OCI-LY7 (cell line): ENCODE results near the gene NRIP1. TPM values are rescaled to one million over a fixed set of nuclear protein-coding genes. Genes with fewer than 3 reads are reported as not detected.

Experiments
- BruUV-seq: library from RNA; stranded (reverse); fragments of 400-500 nt; replicated peaks from 2 replicates; lab custom pipeline; 2021; lab: Mats Ljungman, UMichigan
- CTCF ChIA-PET: fragments of 300-600 bp; sonication (Branson Sonifier 250); formaldehyde crosslinking; loops from one replicate; lab custom pipeline; 2022; ENCODE audit warnings: antibody characterized with exemption; ENCODE audit not compliant: unreplicated experiment; lab: Charles Lee
- POLR2A ChIA-PET: fragments of 300-600 bp; sonication (Branson Sonifier 250); formaldehyde crosslinking; loops from one replicate; lab custom pipeline; 2022; ENCODE audit warnings: antibody characterized with exemption; lab: Charles Lee
- DNase-seq: peaks from one replicate; pipeline ENCODE4 v3.0.0-alpha.2; 2015; ENCODE audit warnings: low spot score
- H2AFZ ChIP-seq: fragments of 200-600 bp; sonication (generic), shearing (Covaris generic); 2 replicates; pipeline ENCODE4 v1.6.1; 2014; ENCODE audit warnings: mild to moderate bottlenecking, antibody characterized with exemption, low read length, moderate library complexity
- H3K27ac ChIP-seq: fragments of 200-600 bp; sonication (generic); 2 replicates; pipeline ENCODE4 v1.5.1; 2014; ENCODE audit warnings: mixed run types, low read depth, mild to moderate bottlenecking, moderate library complexity, low read length, inconsistent platforms; ENCODE audit not compliant: poor library complexity, severe bottlenecking
- H3K36me3 ChIP-seq: fragments of 200-600 bp; sonication (generic); 2 replicates; pipeline ENCODE4 v1.6.1; 2014; ENCODE audit warnings: mild to moderate bottlenecking, antibody characterized with exemption, low read length, moderate library complexity, mixed read lengths; ENCODE audit not compliant: insufficient read depth
- H3K4me1 ChIP-seq: fragments of 200-600 bp; sonication (generic); 2 replicates; pipeline ENCODE4 v1.5.1; 2014; ENCODE audit warnings: mild to moderate bottlenecking, low read length; ENCODE audit not compliant: insufficient read depth, poor library complexity, severe bottlenecking
- H3K4me2 ChIP-seq: fragments of 200-600 bp; sonication (generic); 2 replicates; pipeline ENCODE4 v1.6.1; 2014; ENCODE audit warnings: mild to moderate bottlenecking, low read length
- H3K4me3 ChIP-seq: fragments of 200-600 bp; sonication (generic); 2 replicates; pipeline ENCODE4 v1.5.1; 2014; ENCODE audit warnings: mild to moderate bottlenecking, low read depth, low read length; ENCODE audit not compliant: poor library complexity, severe bottlenecking
- H3K79me2 ChIP-seq: fragments of 200-600 bp; sonication (generic); 2 replicates; pipeline ENCODE4 v1.6.1; 2016; ENCODE audit warnings: low read depth, mild to moderate bottlenecking, low read length, moderate library complexity, mixed read lengths; ENCODE audit not compliant: insufficient read depth
- H3K9me2 ChIP-seq: fragments of 200-600 bp; sonication (generic); 2 replicates; pipeline ENCODE4 v1.6.1; 2016; ENCODE audit warnings: mild to moderate bottlenecking, low read length, mixed read lengths; ENCODE audit not compliant: insufficient read depth
- H3K9me3 ChIP-seq: fragments of 200-600 bp; sonication (generic); 2 replicates; pipeline ENCODE4 v1.6.1; 2014; ENCODE audit warnings: mild to moderate bottlenecking, mixed run types, low read length, mixed read lengths
- H4K20me1 ChIP-seq: fragments of 200-600 bp; sonication (generic); 2 replicates; pipeline ENCODE4 v1.6.1; 2014; ENCODE audit warnings: mild to moderate bottlenecking, antibody characterized with exemption, low read length, moderate library complexity, mixed read lengths; ENCODE audit not compliant: insufficient read depth
- EZH2phosphoT487 ChIP-seq: fragments of 200-600 bp; sonication (generic); IDR thresholded peaks from 2 replicates; pipeline ENCODE4 v1.6.1; 2018; ENCODE audit warnings: low read depth, borderline replicate concordance, mild to moderate bottlenecking, mixed run types, antibody characterized with exemption, low read length, moderate library complexity, mixed read lengths
- intact Hi-C: fragments of 100-400 bp; cut with micrococcal nuclease; formaldehyde crosslinking; loops from one replicate; pipeline ENCODE4 v1.10.0; 2022; ENCODE audit not compliant: unreplicated experiment
- total RNA-seq, 2 experiments: library from RNA; depleted of rRNA in 1 of 2; stranded (reverse); fragments of >200 nt in 1 of 2; shearing (Covaris generic) in 1 of 2; gene quantifications; 2 replicates each; pipeline ENCODE4 v1.2.3, GENCODE V29; 2014 to 2022
- TF ChIP-seq, protein P1 (sequence below): fragments of 200-600 bp; sonication (generic); conservative IDR thresholded peaks from 2 replicates; pipeline ENCODE4 v1.5.1; 2014; ENCODE audit warnings: mild to moderate bottlenecking, antibody characterized with exemption, low read length, moderate library complexity, mixed read lengths

The NRIP1 gene
- total RNA-seq, 2 experiments from 2014 or later: not detected

DNA sequence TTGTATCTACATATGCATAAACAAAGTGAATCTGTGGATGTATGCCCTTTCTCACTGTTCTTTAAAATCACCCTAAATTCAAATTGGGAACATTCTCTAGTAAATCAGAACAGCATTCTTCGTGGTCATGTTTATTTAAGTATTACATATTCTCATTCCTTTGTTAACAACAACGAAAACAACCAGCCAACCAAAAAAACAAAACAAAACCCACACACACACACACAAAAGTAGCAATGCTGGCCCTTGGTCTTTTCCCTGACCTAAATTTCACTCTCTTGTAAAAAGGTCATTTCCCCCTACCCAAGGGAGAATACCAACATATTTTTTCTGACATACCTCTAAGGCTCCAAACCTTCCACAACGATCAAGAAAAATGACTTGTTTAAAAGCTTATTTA is 102.6 kb downstream of the NRIP1 start:
- Histone ChIP-seq H3K4me2 (no peak overlapping the region), H3K4me3 (no peak overlapping the region), H3K4me1 (no peaks in the 10 kb centered on the region), H3K36me3 (no peaks in the 10 kb centered on the region), H4K20me1 (no peaks in the 10 kb centered on the region), H3K9me2 (no peaks in the 10 kb centered on the region), H3K27ac (no peak overlapping the region), H2AFZ (no peak overlapping the region), H3K9me3 (no peaks in the 10 kb centered on the region), H3K79me2 (no peaks in the 10 kb centered on the region)
- ChIA-PET CTCF (no interaction called here), POLR2A (interaction anchor here (0.6 kb wide), 1 partner anchor 230 kb away, joined by 3 read pairs; no protein-coding TSS in a partner anchor)
- no peak for DNase-seq
- intact Hi-C loops: no loop called here
- BruUV-seq: no TSS peak
- TF ChIP-seq EZH2phosphoT487: no peak
- TF ChIP-seq, protein P1, sequence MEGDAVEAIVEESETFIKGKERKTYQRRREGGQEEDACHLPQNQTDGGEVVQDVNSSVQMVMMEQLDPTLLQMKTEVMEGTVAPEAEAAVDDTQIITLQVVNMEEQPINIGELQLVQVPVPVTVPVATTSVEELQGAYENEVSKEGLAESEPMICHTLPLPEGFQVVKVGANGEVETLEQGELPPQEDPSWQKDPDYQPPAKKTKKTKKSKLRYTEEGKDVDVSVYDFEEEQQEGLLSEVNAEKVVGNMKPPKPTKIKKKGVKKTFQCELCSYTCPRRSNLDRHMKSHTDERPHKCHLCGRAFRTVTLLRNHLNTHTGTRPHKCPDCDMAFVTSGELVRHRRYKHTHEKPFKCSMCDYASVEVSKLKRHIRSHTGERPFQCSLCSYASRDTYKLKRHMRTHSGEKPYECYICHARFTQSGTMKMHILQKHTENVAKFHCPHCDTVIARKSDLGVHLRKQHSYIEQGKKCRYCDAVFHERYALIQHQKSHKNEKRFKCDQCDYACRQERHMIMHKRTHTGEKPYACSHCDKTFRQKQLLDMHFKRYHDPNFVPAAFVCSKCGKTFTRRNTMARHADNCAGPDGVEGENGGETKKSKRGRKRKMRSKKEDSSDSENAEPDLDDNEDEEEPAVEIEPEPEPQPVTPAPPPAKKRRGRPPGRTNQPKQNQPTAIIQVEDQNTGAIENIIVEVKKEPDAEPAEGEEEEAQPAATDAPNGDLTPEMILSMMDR: no peak

DNA sequence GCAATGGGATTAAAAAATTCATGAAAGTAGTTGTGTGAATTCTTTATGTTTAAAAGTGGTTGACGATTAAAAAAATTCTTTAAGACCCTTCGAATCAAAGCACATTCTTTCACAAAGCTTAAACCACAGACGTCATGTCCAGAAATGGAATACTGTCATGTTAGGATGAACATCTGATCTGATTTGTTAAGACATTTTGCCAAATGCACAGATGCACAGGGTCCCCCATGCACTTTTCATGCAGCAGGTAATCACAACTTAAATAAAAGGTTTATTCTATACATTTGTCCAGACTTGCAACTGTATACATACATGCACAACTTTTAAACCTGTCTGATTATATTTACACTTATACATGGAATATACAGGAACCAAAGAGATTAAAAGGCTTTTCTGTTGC is 103.3 kb downstream of the NRIP1 start:
- no TSS peak for BruUV-seq
- intact Hi-C loops: no loop called here
- POLR2A ChIA-PET: interaction anchor here (0.6 kb wide), 1 partner anchor 229 kb away, joined by 3 read pairs; no protein-coding TSS in a partner anchor
- Histone ChIP-seq H3K27ac (no peak overlapping the region), H3K9me3 (no peaks in the 10 kb centered on the region), H4K20me1 (no peaks in the 10 kb centered on the region), H3K79me2 (no peaks in the 10 kb centered on the region), H3K4me3 (no peak overlapping the region), H3K36me3 (no peaks in the 10 kb centered on the region), H3K4me2 (no peak overlapping the region), H3K9me2 (no peaks in the 10 kb centered on the region), H3K4me1 (no peaks in the 10 kb centered on the region), H2AFZ (no peak overlapping the region)
- DNase-seq: no peak
- CTCF ChIA-PET: no interaction called here
- TF ChIP-seq, protein P1: no peak

DNA sequence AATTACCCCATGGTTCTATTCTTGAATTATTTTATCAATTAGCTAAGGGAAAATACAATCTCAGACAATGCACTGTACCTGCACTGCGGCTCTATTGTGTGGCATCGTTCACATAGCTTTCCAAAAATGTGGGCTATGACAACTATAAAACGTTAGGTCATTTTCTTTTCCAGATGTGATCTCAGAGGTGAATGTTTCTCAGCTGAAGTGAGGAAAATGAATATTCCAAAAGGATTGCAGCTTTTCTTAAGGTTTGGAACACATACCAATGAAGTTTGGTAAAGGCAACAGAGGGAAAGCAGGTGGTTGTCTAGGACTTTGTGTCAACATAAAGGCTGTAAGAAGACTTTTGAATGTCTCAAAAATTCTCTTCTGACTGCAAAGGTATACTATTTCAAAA is 105.5 kb downstream of the NRIP1 start:
- TF ChIP-seq, protein P1: no peak
- TF ChIP-seq EZH2phosphoT487: no peak
- ChIA-PET CTCF (no interaction called here), POLR2A (interaction anchor here (0.9 to 1.0 kb wide), 2 partner anchors 9 to 590 kb away, joined by 3 read pairs; no protein-coding TSS in a partner anchor)
- intact Hi-C loops: no loop called here
- no TSS peak for BruUV-seq
- Histone ChIP-seq H3K27ac (no peak overlapping the region), H3K9me3 (no peaks in the 10 kb centered on the region), H2AFZ (no peak overlapping the region), H3K4me3 (no peak overlapping the region), H4K20me1 (no peaks in the 10 kb centered on the region), H3K4me1 (no peaks in the 10 kb centered on the region), H3K4me2 (no peak overlapping the region), H3K79me2 (no peaks in the 10 kb centered on the region), H3K9me2 (no peaks in the 10 kb centered on the region), H3K36me3 (no peaks in the 10 kb centered on the region)
- no peak for DNase-seq
